DND-41 (cell line): ENCODE measurements around the gene PCNT.

Source experiments
- CTCF ChIP-seq: IDR thresholded peaks from 2 replicates; pipeline ENCODE4 v1.5.1; 2012; ENCODE audit warnings: borderline replicate concordance, low read length, moderate library complexity, mild to moderate bottlenecking; ENCODE audit not compliant: poor library complexity, severe bottlenecking; ENCODE audit errors: extremely low read depth
- EZH2 ChIP-seq: IDR thresholded peaks from 3 replicates; pipeline ENCODE4 v1.6.1; 2012; ENCODE audit warnings: borderline replicate concordance, low read depth, mild to moderate bottlenecking, moderate library complexity, low read length, inconsistent platforms; ENCODE audit not compliant: severe bottlenecking

- TF ChIP-seq EZH2 (no peak), CTCF (no peak)
Observed at GRCh38 chr21:46421756-46422555, 98.0 kb downstream of the PCNT start.
